C4-2B (cell line): Measurements from ENCODE around the gene PSMF1.

Experiments used
- ZFX ChIP-seq: fragments of 450-650 bp; IDR thresholded peaks from 2 replicates; pipeline ENCODE4 v1.6.1; 2017
- TF ChIP-seq, protein P1 (sequence below): fragments of 450-650 bp; conservative IDR thresholded peaks from 2 replicates; pipeline ENCODE4 v1.5.1; 2017; ENCODE audit warnings: mild to moderate bottlenecking

DNA sequence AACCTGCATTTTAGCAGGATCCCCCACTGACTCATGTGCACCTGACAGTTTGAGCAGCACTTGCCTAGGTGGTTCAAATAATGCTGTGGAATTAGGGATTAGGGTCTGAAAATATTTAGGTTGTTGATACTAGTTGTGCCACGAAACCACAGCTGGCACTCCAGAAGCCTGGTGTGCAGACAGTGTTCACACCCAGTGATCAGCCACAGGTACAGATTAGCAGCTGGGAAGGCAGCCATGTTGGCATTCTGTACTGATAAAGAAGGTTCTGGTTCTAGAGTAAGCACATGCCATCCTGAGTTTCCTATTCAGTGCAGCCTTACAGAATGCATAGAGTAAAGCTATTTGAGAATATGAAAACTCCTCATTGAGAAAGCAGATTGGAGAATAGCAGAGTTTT is 36.3 kb downstream of the PSMF1 start:
- TF ChIP-seq, protein P1, sequence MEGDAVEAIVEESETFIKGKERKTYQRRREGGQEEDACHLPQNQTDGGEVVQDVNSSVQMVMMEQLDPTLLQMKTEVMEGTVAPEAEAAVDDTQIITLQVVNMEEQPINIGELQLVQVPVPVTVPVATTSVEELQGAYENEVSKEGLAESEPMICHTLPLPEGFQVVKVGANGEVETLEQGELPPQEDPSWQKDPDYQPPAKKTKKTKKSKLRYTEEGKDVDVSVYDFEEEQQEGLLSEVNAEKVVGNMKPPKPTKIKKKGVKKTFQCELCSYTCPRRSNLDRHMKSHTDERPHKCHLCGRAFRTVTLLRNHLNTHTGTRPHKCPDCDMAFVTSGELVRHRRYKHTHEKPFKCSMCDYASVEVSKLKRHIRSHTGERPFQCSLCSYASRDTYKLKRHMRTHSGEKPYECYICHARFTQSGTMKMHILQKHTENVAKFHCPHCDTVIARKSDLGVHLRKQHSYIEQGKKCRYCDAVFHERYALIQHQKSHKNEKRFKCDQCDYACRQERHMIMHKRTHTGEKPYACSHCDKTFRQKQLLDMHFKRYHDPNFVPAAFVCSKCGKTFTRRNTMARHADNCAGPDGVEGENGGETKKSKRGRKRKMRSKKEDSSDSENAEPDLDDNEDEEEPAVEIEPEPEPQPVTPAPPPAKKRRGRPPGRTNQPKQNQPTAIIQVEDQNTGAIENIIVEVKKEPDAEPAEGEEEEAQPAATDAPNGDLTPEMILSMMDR: no peak
- no peak for TF ChIP-seq ZFX
